K562 treated with DMSO at 1 percent for 48 hours (cell line): ENCODE measurements around the gene ATE1. TPM values are rescaled to one million over a fixed set of nuclear protein-coding genes. Genes with fewer than 3 reads are reported as not detected.

Source experiments
- total RNA-seq: library from RNA; unstranded; fragments of 300-600 nt; gene quantifications from 2 replicates; pipeline ENCODE4 v1.2.3, GENCODE V29; 2022; ENCODE audit warnings: low replicate concordance; ENCODE audit errors: extremely low read depth

Gene ATE1
- total RNA-seq: not detected in 2 replicates

DNA sequence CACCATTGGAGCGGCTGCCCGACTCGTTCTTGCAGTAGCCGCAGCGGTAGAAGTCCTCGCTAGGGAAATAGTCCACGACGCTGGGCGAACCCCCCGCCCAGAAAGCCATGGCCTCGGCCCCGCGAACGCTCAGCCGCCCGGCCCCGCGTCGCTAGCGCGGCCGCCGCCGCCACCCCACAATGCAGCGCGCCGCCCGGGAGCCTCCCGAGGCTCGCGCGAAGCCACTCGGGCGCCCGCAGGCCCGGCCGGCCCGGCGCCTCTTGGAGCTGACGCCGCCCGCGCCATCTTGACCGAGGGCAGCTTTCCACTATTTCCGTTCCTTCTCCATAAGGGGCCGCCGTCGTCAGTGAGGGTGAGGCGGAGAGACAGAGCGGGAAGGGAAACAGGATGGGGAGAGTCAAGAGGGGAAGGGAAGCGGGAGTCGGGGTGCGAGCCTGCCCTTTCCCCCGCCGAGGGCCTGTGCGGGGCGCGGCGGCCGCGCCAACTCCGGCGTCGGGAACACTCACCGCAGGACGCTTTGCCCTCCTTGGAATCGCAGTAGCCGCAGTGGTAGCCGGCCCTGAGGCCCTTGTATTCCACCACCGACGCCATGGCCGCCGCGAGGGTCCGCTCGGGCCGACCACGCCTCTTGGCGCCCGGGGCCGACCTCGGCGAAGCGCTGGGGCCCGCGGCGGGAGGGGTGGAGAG is at the start of gene ATE1:
TSS of gene ATE1 (minus strand) at position 191 of the 687 bp plus-strand sequence. CDS start at position 109, 82 bp downstream.

GRCh38 chr10:121974535-121975294 is 46.9 kb upstream of the ATE1 start, which contains the start of gene NSMCE4A:
Gene NSMCE4A (minus strand): TSS chr10:121975217. CDS start chr10:121975165, 52 bp downstream.

Other genes starting within 250 kb of the ATE1 start
- not detected in 2 replicates for gene NSMCE4A, start 47.2 kb upstream of the ATE1 start, total RNA-seq
- gene TACC2, start 61.1 kb upstream of the ATE1 start, total RNA-seq: not detected in 2 replicates